ENCODE results near the gene NRDC. TPM values are rescaled to one million over a fixed set of nuclear protein-coding genes. Genes with fewer than 3 reads are reported as not detected.

Gene NRDC
- total RNA-seq, 1 experiment from 2014 or later: 182 TPM

DNA sequence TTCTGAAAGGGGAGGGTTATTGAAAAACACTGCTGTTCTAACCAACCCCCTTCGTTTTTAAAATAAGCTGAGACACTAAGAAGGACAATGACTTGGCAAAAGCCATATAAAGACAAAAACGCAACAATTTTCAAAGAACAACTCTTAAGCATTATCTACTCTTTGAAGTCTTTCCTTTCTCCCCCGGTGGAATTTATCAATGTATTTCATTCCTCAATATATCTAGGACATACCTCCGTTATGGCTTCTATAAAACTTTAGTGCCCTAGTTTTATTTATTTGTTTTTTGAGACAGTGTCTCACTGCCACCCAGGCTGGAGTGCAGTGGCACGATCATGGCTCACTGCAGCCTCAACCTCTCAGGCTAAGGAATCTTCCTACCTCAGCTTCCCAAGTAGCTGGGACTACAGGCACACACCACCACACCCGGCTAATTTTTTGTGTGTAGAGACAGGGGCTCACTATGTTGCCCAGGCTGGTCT is 3.2 kb downstream of the NRDC start:
- CTCF ChIA-PET: no interaction called here
- no peak overlapping the region for H2AFZ ChIP-seq (ENCODE audit: low read depth, low read length, poor library complexity, severe bottlenecking)
- TF ChIP-seq, protein P1, sequence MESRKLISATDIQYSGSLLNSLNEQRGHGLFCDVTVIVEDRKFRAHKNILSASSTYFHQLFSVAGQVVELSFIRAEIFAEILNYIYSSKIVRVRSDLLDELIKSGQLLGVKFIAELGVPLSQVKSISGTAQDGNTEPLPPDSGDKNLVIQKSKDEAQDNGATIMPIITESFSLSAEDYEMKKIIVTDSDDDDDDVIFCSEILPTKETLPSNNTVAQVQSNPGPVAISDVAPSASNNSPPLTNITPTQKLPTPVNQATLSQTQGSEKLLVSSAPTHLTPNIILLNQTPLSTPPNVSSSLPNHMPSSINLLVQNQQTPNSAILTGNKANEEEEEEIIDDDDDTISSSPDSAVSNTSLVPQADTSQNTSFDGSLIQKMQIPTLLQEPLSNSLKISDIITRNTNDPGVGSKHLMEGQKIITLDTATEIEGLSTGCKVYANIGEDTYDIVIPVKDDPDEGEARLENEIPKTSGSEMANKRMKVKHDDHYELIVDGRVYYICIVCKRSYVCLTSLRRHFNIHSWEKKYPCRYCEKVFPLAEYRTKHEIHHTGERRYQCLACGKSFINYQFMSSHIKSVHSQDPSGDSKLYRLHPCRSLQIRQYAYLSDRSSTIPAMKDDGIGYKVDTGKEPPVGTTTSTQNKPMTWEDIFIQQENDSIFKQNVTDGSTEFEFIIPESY (IDR thresholded peaks at IDR 0.05; ENCODE audit: extremely low read depth, insufficient replicate concordance, low read length): no peak
- no peak for TF ChIP-seq RAD21 (IDR thresholded peaks at IDR 0.05; ENCODE audit: low read depth)
- TF ChIP-seq, protein P2, sequence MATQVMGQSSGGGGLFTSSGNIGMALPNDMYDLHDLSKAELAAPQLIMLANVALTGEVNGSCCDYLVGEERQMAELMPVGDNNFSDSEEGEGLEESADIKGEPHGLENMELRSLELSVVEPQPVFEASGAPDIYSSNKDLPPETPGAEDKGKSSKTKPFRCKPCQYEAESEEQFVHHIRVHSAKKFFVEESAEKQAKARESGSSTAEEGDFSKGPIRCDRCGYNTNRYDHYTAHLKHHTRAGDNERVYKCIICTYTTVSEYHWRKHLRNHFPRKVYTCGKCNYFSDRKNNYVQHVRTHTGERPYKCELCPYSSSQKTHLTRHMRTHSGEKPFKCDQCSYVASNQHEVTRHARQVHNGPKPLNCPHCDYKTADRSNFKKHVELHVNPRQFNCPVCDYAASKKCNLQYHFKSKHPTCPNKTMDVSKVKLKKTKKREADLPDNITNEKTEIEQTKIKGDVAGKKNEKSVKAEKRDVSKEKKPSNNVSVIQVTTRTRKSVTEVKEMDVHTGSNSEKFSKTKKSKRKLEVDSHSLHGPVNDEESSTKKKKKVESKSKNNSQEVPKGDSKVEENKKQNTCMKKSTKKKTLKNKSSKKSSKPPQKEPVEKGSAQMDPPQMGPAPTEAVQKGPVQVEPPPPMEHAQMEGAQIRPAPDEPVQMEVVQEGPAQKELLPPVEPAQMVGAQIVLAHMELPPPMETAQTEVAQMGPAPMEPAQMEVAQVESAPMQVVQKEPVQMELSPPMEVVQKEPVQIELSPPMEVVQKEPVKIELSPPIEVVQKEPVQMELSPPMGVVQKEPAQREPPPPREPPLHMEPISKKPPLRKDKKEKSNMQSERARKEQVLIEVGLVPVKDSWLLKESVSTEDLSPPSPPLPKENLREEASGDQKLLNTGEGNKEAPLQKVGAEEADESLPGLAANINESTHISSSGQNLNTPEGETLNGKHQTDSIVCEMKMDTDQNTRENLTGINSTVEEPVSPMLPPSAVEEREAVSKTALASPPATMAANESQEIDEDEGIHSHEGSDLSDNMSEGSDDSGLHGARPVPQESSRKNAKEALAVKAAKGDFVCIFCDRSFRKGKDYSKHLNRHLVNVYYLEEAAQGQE (IDR thresholded peaks at IDR 0.05; ENCODE audit: low read depth): no peak
- no peak for TF ChIP-seq SIN3A (IDR thresholded peaks at IDR 0.05; ENCODE audit: low read depth)
- TF ChIP-seq, protein P3, sequence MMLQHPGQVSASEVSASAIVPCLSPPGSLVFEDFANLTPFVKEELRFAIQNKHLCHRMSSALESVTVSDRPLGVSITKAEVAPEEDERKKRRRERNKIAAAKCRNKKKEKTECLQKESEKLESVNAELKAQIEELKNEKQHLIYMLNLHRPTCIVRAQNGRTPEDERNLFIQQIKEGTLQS (IDR thresholded peaks at IDR 0.05): no peak
- no peak for TF ChIP-seq CBX3 (IDR thresholded peaks at IDR 0.05; ENCODE audit: low read depth)
- TF ChIP-seq TCF7L2 (IDR thresholded peaks at IDR 0.05; ENCODE audit: borderline replicate concordance, extremely low read depth, insufficient read depth, insufficient read length): no peak
- no peak for TF ChIP-seq EZH2 (IDR thresholded peaks at IDR 0.05)
- TF ChIP-seq ZNF274 (IDR thresholded peaks at IDR 0.05; ENCODE audit: low read depth, low read length): no peak
- TF ChIP-seq ZFX (IDR thresholded peaks at IDR 0.05): no peak
- no peak for TF ChIP-seq YY1 (IDR thresholded peaks at IDR 0.05; ENCODE audit: extremely low read depth, insufficient replicate concordance, low read depth, low read length)
- TF ChIP-seq POLR2A (IDR thresholded peaks at IDR 0.05; ENCODE audit: borderline replicate concordance, extremely low read depth, insufficient read depth, insufficient read length): no peak
- TF ChIP-seq POLR2AphosphoS5 (IDR thresholded peaks at IDR 0.05; ENCODE audit: low read depth, low read length): no peak
- no peak for TF ChIP-seq JUND (IDR thresholded peaks at IDR 0.05)
- no peak for TF ChIP-seq SRF (IDR thresholded peaks at IDR 0.05; ENCODE audit: low read depth)
- TF ChIP-seq, protein P4, sequence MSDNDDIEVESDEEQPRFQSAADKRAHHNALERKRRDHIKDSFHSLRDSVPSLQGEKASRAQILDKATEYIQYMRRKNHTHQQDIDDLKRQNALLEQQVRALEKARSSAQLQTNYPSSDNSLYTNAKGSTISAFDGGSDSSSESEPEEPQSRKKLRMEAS (IDR thresholded peaks at IDR 0.05): no peak
- no peak for TF ChIP-seq ELF1 (IDR thresholded peaks at IDR 0.05; ENCODE audit: borderline replicate concordance, low read depth)
- TF ChIP-seq CTCF (IDR thresholded peaks at IDR 0.05 in 2 of 3, conservative IDR thresholded peaks at IDR 0.05 in 1 of 3; ENCODE audit: borderline replicate concordance in 1 of 3, insufficient read depth in 1 of 3, low read depth in 2 of 3, low read length in 2 of 3): no peak
- TF ChIP-seq EGR1 (IDR thresholded peaks at IDR 0.05; ENCODE audit: low read depth): no peak
- H3K4me2 ChIP-seq (ENCODE audit: low read length): no peak overlapping the region
- H4K20me1 ChIP-seq (ENCODE audit: insufficient read depth): no peaks in the 10 kb centered on the region
- H3K4me1 ChIP-seq (ENCODE audit: control insufficient read depth in 1 of 2, insufficient read depth in 2 of 2, low read length in 2 of 2): peaks cover 9 to 20% of the 10 kb centered on the region in 2 experiments; a peak in 3 of 4 replicates
- RAD21 ChIA-PET (ENCODE audit: low non-redundant PET in 1 of 2, low total read pairs in 2 of 2, uncharacterized antibody in 2 of 2, unreplicated experiment in 2 of 2): no interaction called here
- no peaks in the 10 kb centered on the region for H3K9me3 ChIP-seq (ENCODE audit: control insufficient read depth in 1 of 2, insufficient read depth in 1 of 2, low read depth in 1 of 2, low read length in 2 of 2)
- H3K9me2 ChIP-seq (ENCODE audit: insufficient read depth): no peaks in the 10 kb centered on the region
- DNase-seq (ENCODE audit: low read depth, low spot score): no peak
- POLR2A ChIA-PET: no interaction called here
- H3K36me3 ChIP-seq (ENCODE audit: control insufficient read depth in 1 of 2, insufficient read depth in 2 of 2, low read length in 2 of 2): 0 out of 4 replicates have a peak, but pooled peaks cover 0 to 5% of the 10 kb centered on the region in 2 experiments
- H3K27me3 ChIP-seq (ENCODE audit: insufficient read depth, low read length): no peaks in the 10 kb centered on the region
- intact Hi-C loops (cut with micrococcal nuclease): no loop called here
- no TSS peak for BruUV-seq (replicated peaks)
- H3K9ac ChIP-seq (ENCODE audit: low read length): no peak overlapping the region
- ATAC-seq: no peak
- H3K79me2 ChIP-seq (ENCODE audit: insufficient read depth, low read length): peaks cover 81% of the 10 kb centered on the region
- H3K27ac ChIP-seq (ENCODE audit: low read depth, low read length): no peak overlapping the region
- no peak overlapping the region for H3K4me3 ChIP-seq (replicated peaks in 1 of 2; ENCODE audit: low read depth in 1 of 2, low read length in 2 of 2)
